Measurements from ENCODE around the gene PDK2.

GRCh38 chr17:50056961-50057330, 38.2 kb upstream of the PDK2 start:
- TF ChIP-seq CTCF (IDR thresholded peaks at IDR 0.05; ENCODE audit: borderline replicate concordance, extremely low read depth, low read length, poor library complexity, severe bottlenecking) (no peak), EZH2 (IDR thresholded peaks at IDR 0.05; ENCODE audit: borderline replicate concordance, low read depth, low read length, severe bottlenecking) (no peak)
